Thyroid gland (tissue), 4 donors: ENCODE data around the gene DYRK1A.

Source experiments
- CTCF ChIP-seq, 6 experiments: fragments of 200-600 bp in 3 of 6; fragments of 450-650 bp in 3 of 6; sonication (generic) in 3 of 6; IDR thresholded peaks; one replicate each; pipeline ENCODE4 v1.5.1; 2016 to 2019; ENCODE audit warnings: antibody characterized with exemption in 6 of 6, mild to moderate bottlenecking in 2 of 6, inconsistent platforms in 1 of 6, moderate library complexity in 1 of 6
- POLR2A ChIP-seq, 2 donors: fragments of 450-650 bp; IDR thresholded peaks; one replicate each; pipeline ENCODE4 v1.6.1; 2017; ENCODE audit warnings: antibody characterized with exemption in 2 of 2, mild to moderate bottlenecking in 2 of 2, moderate library complexity in 1 of 2

DNA sequence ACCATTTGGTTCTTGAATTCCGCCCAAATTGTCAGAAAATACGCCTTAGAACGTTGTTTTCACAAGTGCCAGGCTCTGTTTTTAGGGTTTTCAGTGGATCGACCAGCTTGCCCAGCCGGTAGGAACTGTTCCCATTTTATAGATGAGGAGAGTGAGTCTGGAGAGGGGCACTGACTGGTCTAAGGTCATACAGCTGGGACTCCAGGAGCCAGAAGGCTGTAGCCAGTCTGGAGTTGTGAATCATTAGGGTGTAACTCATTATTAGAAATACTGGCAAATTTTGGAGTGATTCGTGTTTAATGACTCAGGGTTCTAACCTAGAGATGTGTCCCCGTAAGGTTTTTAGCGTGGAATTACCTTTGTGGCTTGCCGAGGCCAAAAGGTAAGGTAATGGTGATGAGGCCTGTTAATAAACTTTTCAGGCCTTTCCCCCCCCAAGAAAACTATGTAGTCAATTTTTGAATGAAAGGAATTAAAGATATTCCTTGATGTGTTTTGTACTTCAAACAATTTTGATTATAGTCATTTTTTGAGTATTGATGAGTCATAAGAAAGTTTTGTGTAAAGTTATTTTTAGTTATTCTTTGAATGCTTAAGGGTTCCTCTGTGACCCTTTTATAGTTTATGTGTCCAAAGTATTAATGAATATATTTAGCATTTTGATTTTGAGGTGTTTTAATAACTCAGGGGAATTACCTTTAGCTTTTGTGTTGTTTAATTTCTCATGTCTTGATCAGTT is 2.1 kb downstream of the DYRK1A start:
- TF ChIP-seq CTCF (IDR thresholded peaks at IDR 0.05) (no peak), POLR2A (IDR thresholded peaks at IDR 0.05) (no peak)
